Lower lobe of right lung (tissue), 2 donors: Measurements from ENCODE around the gene IKZF1. TPM values are rescaled to one million over a fixed set of nuclear protein-coding genes. Genes with fewer than 3 reads are reported as not detected.
A peak's percentile ranks its signal among the peaks of the same experiment; 100 is the strongest.

Experiments
- ATAC-seq, 2 donors: fragments of 200-7000 bp; cut with Tn5 transposase; one replicate each; pipeline ENCODE4 v1.9.1; 2020 to 2022; ENCODE audit warnings: mild to moderate bottlenecking in 2 of 2, moderate library complexity in 2 of 2
- DNase-seq: peaks from one replicate; pipeline ENCODE4 v3.0.0-alpha.2; 2020
- H3K27ac ChIP-seq: fragments of 200-600 bp; one replicate; pipeline ENCODE4 v1.8.0; 2022
- H3K27me3 ChIP-seq: fragments of 200-600 bp; one replicate; pipeline ENCODE4 v1.8.0; 2022; ENCODE audit warnings: low read depth
- H3K36me3 ChIP-seq: fragments of 200-600 bp; one replicate; pipeline ENCODE4 v1.8.0; 2022; ENCODE audit warnings: mild to moderate bottlenecking
- H3K4me1 ChIP-seq: fragments of 200-600 bp; one replicate; pipeline ENCODE4 v1.8.0; 2022
- H3K4me3 ChIP-seq: fragments of 200-600 bp; one replicate; pipeline ENCODE4 v1.8.0; 2022; ENCODE audit warnings: mild to moderate bottlenecking
- H3K9me3 ChIP-seq: fragments of 200-600 bp; one replicate; pipeline ENCODE4 v1.8.0; 2022
- intact Hi-C: fragments of 100-400 bp; cut with DNase I; formaldehyde crosslinking; loops from one replicate; pipeline ENCODE4 v1.11.0; 2022
- long read RNA-seq: library from polyadenylated mRNA; unstranded; transcript quantifications from one replicate; pipeline ENCODE4 v2.0.0, GENCODE V29; 2021
- total RNA-seq: library from RNA; stranded (reverse); fragmentation: NEBNext Ultra II Directional; extraction: Animal tissue kit (Norgen Biotek cat#: 25700); gene quantifications from one replicate; pipeline ENCODE4 v1.2.1, GENCODE V29; 2021
- TF ChIP-seq, protein P1 (sequence below): fragments of 200-600 bp; IDR thresholded peaks from one replicate; pipeline ENCODE4 v1.8.0; 2022; ENCODE audit warnings: antibody characterized with exemption, mild to moderate bottlenecking
- donor health status: DM: no; HTN: yes; CAD: no; lungs with severe emphysema.

The IKZF1 gene
- 61.9 TPM for total RNA-seq
- long read RNA-seq, full-length matches to known transcripts, result 5 of 63 reads
- long read RNA-seq, partial matches to known transcripts, result 9 of 63 reads
- long read RNA-seq, other reads (novel, unspliced or antisense), result 49 of 63 reads

DNA sequence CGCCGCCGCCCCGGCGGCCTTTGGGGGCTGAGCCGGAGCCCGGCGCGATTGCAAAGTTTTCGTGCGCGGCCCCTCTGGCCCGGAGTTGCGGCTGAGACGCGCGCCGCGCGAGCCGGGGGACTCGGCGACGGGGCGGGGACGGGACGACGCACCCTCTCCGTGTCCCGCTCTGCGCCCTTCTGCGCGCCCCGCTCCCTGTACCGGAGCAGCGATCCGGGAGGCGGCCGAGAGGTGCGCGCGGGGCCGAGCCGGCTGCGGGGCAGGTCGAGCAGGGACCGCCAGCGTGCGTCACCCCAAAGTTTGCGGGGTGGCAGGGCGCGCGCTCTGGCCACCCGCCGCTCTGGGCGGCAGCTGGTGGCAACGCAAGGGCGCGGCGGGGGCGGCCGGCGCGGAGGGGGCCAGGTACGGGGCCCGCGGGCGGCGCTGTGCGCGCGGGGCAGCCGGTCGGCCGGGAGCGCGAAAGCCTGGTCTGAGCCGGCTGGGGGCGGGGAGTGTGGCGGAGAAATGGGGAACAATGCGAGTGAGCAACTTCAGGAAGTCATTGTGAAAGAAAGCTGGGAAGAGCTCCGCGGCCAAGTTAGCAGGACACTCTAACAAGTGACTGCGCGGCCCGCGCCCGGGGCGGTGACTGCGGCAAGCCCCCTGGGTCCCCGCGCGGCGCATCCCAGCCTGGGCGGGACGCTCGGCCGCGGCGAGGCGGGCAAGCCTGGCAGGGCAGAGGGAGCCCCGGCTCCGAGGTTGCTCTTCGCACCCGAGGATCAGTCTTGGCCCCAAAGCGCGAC, at the start of gene IKZF1:
Gene IKZF1 (plus strand): TSS at position 588 of the 782 bp plus-strand sequence. CDS start 14,346 bp downstream, outside the sequence.
- H3K27me3 ChIP-seq, result peaks cover 10% of the 10 kb centered on the region

DNA sequence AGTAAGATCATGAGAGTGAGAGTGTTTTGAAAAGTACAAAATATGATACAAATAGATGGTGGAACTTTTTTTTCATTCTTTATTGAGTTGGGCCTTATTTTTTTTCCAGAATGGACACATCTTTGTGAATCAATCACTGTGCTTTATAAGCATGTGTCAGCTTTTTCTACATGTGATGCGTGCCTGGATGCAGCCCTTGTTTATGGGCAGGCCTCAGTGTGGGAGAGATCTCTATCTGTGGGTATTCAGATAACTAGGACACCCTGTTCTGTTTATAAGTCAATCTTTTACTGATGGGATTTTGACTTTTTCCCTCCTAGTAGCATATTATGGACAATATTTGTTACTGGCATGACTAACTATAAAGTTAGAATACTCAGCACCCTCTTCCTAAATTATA, 42.9 kb upstream of the IKZF1 start:
- Histone ChIP-seq H3K27ac (no peak overlapping the region), H3K4me1 (peaks cover 9% of the 10 kb centered on the region), H3K9me3 (no peaks in the 10 kb centered on the region), H3K36me3 (no peaks in the 10 kb centered on the region), H3K27me3 (no peaks in the 10 kb centered on the region), H3K4me3 (no peak overlapping the region)
- DNase-seq (no peak), ATAC-seq (no peak)
- TF ChIP-seq, protein P1, sequence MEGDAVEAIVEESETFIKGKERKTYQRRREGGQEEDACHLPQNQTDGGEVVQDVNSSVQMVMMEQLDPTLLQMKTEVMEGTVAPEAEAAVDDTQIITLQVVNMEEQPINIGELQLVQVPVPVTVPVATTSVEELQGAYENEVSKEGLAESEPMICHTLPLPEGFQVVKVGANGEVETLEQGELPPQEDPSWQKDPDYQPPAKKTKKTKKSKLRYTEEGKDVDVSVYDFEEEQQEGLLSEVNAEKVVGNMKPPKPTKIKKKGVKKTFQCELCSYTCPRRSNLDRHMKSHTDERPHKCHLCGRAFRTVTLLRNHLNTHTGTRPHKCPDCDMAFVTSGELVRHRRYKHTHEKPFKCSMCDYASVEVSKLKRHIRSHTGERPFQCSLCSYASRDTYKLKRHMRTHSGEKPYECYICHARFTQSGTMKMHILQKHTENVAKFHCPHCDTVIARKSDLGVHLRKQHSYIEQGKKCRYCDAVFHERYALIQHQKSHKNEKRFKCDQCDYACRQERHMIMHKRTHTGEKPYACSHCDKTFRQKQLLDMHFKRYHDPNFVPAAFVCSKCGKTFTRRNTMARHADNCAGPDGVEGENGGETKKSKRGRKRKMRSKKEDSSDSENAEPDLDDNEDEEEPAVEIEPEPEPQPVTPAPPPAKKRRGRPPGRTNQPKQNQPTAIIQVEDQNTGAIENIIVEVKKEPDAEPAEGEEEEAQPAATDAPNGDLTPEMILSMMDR, result no peak
- intact Hi-C loops, result no loop called here

More for the DNA sequence above, at the start of gene IKZF1:
- Histone ChIP-seq H3K27ac (peak within 1 kb of the TSS; percentile 85), H3K4me3 (peak within 1 kb of the TSS; percentile 60), H3K4me1 (no peaks in the 10 kb centered on the region), H3K9me3 (no peaks in the 10 kb centered on the region), H3K36me3 (no peaks in the 10 kb centered on the region)
- TF ChIP-seq, protein P1, result no peak
- intact Hi-C loops, result no loop called here
- DNase-seq (peak; percentile 89), ATAC-seq (peak; percentile 68 to 78)

DNA sequence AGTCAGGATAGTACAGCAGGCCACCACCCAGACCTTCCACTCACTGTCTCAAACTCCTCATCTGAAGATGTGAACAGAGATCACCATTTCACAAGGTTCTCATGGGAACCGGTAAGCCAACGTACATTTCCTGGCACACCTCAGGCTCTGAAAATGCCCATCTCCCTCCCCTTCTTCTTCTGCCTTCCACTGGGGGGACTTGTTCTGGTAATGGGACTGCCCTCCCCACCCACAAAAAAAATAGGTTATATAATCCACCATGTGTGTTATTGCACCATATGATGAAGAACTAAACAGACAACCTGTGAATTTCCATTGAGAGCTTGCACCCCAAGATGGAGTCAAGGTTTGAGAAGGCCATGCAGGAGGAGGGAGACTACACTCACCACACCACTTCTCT, 42.1 kb upstream of the IKZF1 start:
- no peak for ATAC-seq
- TF ChIP-seq, protein P1, result no peak
- Histone ChIP-seq H3K4me3 (no peak overlapping the region), H3K27me3 (no peaks in the 10 kb centered on the region), H3K4me1 (peaks cover 13% of the 10 kb centered on the region), H3K36me3 (no peaks in the 10 kb centered on the region), H3K27ac (no peak overlapping the region), H3K9me3 (no peaks in the 10 kb centered on the region)
- intact Hi-C loops, result no loop called here
- DNase-seq, result no peak

DNA sequence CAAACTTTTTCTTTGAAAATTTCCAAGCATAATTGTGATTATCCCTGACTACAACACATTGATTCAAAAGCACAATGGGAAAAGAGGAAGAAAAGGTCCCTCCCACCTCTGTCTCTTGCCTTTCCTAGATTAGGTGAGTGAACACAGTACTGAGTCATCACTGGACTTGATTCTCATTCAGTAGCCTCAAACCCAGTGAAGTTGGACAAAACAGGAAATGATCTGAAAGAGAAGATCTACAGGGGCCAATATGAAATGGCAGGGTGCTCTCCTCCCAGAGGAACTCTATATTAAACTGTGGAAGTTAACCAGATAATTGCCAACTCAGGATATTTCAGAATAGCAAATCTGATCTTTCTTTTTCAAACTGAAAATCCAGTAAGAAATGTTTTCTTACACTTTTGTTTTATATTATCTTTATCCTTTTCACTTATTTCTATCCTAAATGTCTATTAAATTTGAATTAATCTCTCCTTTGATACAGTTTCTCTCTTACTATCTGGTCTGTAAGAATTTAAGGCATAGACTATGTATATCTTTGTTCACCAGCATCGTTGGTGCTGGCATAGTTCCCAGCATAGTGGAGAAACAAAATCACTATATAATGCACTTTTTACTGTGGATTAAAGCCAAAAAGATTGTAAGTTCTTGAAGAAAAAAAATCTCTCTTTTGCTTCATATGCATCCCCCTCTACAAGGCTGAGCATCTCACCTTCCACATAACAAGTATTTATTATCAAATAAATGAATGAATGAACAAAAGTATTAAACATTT, 41.4 kb upstream of the IKZF1 start:
- intact Hi-C loops, result no loop called here
- Histone ChIP-seq H3K27me3 (no peaks in the 10 kb centered on the region), H3K36me3 (no peaks in the 10 kb centered on the region), H3K4me3 (no peak overlapping the region), H3K9me3 (no peaks in the 10 kb centered on the region), H3K4me1 (peaks cover 20% of the 10 kb centered on the region), H3K27ac (no peak overlapping the region)
- ATAC-seq (peak in 1 of 2 donors; percentile 39), DNase-seq (no peak)
- TF ChIP-seq, protein P1, result no peak

DNA sequence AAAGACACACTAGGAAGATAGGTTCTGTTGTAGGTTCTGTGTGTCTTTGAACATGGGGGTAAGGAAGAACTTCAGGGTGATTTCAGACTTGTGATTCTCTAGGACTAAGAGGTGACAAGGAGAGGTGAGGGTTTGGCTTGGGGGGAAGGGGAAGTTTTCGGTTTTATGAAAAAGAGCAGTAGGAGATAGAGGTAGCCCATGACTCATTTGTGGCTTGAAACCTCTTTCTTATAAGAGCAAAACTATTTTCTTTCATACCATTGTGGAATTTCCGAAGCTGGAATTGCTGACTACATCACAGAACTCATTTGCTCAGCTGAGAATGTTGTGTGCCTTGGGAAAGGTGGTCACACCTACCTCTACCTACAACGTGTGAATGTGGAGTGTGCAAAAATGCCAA, 39.6 kb upstream of the IKZF1 start:
- H3K4me1 ChIP-seq, result peaks cover 26% of the 10 kb centered on the region
- TF ChIP-seq, protein P1, result no peak

More for the DNA sequence above, 39.6 kb upstream of the IKZF1 start:
- DNase-seq (no peak), ATAC-seq (no peak)
- no peaks in the 10 kb centered on the region for H3K36me3 ChIP-seq
- H3K4me3 ChIP-seq, result no peak overlapping the region
- H3K27me3 ChIP-seq, result no peaks in the 10 kb centered on the region
- no peak overlapping the region for H3K27ac ChIP-seq
- intact Hi-C loops, result no loop called here
- H3K9me3 ChIP-seq, result no peaks in the 10 kb centered on the region
